Suprapubic skin (tissue), 4 donors: Measurements from ENCODE around the gene LMX1B. TPM values are rescaled to one million over a fixed set of nuclear protein-coding genes. Genes with fewer than 3 reads are reported as not detected.
"Not testable (repeated sequence)": the region's sequence is repeated elsewhere in the genome, so short reads cannot be mapped to it uniquely, and the experiment has no call there.

ENCODE experiments used
- DNase-seq, 2 donors: peaks; one replicate each; pipeline ENCODE4 v3.0.0-alpha.2; 2019; ENCODE audit warnings: low spot score in 2 of 2
- H3K27ac ChIP-seq: fragments of 200-600 bp; sonication (generic); one replicate; pipeline ENCODE4 v1.5.1; 2019
- H3K27me3 ChIP-seq: fragments of 200-600 bp; sonication (generic); one replicate; pipeline ENCODE4 v1.5.1; 2019
- H3K36me3 ChIP-seq: fragments of 200-600 bp; sonication (generic); one replicate; pipeline ENCODE4 v1.5.1; 2019
- H3K4me1 ChIP-seq: fragments of 200-600 bp; sonication (generic); one replicate; pipeline ENCODE4 v1.5.1; 2019
- H3K4me3 ChIP-seq: fragments of 200-600 bp; sonication (generic); one replicate; pipeline ENCODE4 v1.5.1; 2019; ENCODE audit warnings: mild to moderate bottlenecking
- H3K9me3 ChIP-seq: fragments of 200-600 bp; sonication (generic); one replicate; pipeline ENCODE4 v1.5.1; 2019
- EP300 ChIP-seq: sonication (generic); formaldehyde crosslinking; IDR thresholded peaks from one replicate; pipeline ENCODE4 v1.6.1; 2017; ENCODE audit warnings: antibody characterized with exemption
- POLR2A ChIP-seq, 2 donors: fragments of 450-650 bp; IDR thresholded peaks; one replicate each; pipeline ENCODE4 v1.6.1; 2017; ENCODE audit warnings: antibody characterized with exemption in 2 of 2, mild to moderate bottlenecking in 2 of 2, moderate library complexity in 2 of 2
- POLR2AphosphoS5 ChIP-seq, 3 donors: sonication (generic); formaldehyde crosslinking; IDR thresholded peaks; one replicate each; pipeline ENCODE4 v1.6.1; 2017; ENCODE audit warnings: antibody characterized with exemption in 3 of 3
- WGBS: methylation state at CpG from one replicate; pipeline ENCODE4 v1.1.5; 2018; 5-methylcytosine and 5-hydroxymethylcytosine counted together
- total RNA-seq, 4 donors: library from RNA; depleted of rRNA; stranded (reverse); fragments of >200 nt; gene quantifications; one replicate each; pipeline ENCODE4 v1.1.0, GENCODE V29; 2016
- TF ChIP-seq, protein P1 (sequence below), 2 donors: fragments of 200-600 bp in 1 of 2; fragments of 450-650 bp in 1 of 2; sonication (generic) in 1 of 2; IDR thresholded peaks; one replicate each; pipeline ENCODE4 v1.5.1; 2016 to 2019; ENCODE audit warnings: antibody characterized with exemption in 2 of 2, mild to moderate bottlenecking in 1 of 2, moderate library complexity in 1 of 2

The LMX1B gene
- total RNA-seq, 4 donors from 2014 or later = 2.4 to 7.8 (median 5.7) TPM

DNA sequence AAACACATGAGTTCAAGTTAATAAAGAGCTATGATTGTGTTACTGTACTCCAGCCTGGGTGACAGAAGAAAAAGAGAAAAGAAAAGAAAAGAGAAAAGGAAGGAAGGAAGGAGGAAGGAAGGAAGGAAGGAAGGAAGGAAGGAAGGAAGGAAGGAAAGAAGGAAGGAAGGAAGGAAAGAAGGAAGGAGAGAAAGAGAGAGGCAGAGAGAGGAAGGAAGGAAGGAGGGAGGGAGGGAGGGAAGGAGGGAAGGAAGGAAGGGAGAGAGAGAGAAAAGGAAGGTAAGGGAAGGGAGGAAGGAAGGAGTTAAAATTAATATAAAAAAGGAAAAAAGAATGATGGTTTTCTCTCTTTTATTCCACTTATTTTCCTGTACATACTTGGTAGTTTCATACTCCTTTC is 101.7 kb downstream of the LMX1B start:
- H3K27me3 ChIP-seq = peaks cover 8% of the 10 kb centered on the region

DNA sequence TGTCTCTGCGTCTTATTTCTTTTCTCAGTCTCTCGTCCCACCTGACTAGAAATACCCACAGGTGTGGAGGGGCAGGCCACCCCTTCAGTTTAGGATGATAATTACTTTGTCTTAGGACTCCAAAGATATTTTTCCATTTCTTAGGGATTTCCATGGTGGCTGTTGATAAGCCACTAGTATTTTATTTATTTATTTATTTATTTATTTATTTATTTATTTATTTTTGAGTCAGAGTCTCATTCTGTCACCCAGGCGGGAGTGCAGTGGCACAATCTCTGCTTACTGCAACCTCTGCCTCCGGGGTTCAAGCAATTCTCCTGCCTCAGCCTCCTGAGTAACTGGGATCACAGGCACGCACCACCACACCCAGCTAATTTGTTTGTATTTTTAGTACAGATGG is 103.7 kb downstream of the LMX1B start:
- WGBS = 91% methylated on average over 5 of the region's 5 CpGs
- peaks cover 29% of the 10 kb centered on the region for H3K4me1 ChIP-seq
- H3K27me3 ChIP-seq = peaks cover 19% of the 10 kb centered on the region
- not testable (repeated sequence) for H3K4me3 ChIP-seq, H3K27ac ChIP-seq, H3K36me3 ChIP-seq, H3K9me3 ChIP-seq, DNase-seq

More for the DNA sequence above, 101.7 kb downstream of the LMX1B start:
- no peak for DNase-seq
- no peak overlapping the region for H3K27ac ChIP-seq
- H3K9me3 ChIP-seq = no peaks in the 10 kb centered on the region
- no peak for TF ChIP-seq POLR2A (IDR thresholded peaks at IDR 0.05)
- TF ChIP-seq EP300 = no peak
- TF ChIP-seq, protein P1, sequence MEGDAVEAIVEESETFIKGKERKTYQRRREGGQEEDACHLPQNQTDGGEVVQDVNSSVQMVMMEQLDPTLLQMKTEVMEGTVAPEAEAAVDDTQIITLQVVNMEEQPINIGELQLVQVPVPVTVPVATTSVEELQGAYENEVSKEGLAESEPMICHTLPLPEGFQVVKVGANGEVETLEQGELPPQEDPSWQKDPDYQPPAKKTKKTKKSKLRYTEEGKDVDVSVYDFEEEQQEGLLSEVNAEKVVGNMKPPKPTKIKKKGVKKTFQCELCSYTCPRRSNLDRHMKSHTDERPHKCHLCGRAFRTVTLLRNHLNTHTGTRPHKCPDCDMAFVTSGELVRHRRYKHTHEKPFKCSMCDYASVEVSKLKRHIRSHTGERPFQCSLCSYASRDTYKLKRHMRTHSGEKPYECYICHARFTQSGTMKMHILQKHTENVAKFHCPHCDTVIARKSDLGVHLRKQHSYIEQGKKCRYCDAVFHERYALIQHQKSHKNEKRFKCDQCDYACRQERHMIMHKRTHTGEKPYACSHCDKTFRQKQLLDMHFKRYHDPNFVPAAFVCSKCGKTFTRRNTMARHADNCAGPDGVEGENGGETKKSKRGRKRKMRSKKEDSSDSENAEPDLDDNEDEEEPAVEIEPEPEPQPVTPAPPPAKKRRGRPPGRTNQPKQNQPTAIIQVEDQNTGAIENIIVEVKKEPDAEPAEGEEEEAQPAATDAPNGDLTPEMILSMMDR (IDR thresholded peaks at IDR 0.05) = no peak
- no peak for TF ChIP-seq POLR2AphosphoS5 (IDR thresholded peaks at IDR 0.05)
- H3K4me3 ChIP-seq = no peak overlapping the region
- H3K4me1 ChIP-seq = peaks cover 11% of the 10 kb centered on the region
- H3K36me3 ChIP-seq = no peaks in the 10 kb centered on the region

DNA sequence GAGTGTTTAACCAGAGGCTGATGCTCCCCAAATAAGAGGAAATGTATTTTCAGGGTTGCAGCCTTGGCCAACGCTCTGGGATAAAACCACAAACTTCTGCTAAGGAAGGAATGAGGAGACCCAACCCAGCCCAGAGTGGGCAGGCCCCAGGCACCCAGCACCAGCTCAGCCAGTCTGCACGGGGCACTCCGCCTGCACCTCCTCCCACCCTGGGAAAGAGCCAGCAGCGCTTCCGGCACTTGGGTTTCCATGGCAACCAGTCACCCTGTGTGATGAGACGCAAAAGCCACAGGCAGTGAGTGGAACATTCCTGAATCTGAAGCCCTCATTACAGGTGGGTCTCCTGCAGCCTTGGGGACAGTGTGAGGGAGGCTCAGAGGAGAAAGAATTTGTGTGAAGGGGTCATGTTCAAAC is 105.9 kb downstream of the LMX1B start:
- Histone ChIP-seq H3K36me3 (no peaks in the 10 kb centered on the region), H3K4me1 (peaks cover 42% of the 10 kb centered on the region), H3K4me3 (no peak overlapping the region), H3K27me3 (peaks cover 35% of the 10 kb centered on the region), H3K9me3 (no peaks in the 10 kb centered on the region), H3K27ac (peak overlapping the region; percentile 41)
- TF ChIP-seq, protein P1 (IDR thresholded peaks at IDR 0.05) = no peak
- TF ChIP-seq POLR2A (IDR thresholded peaks at IDR 0.05) (no peak), POLR2AphosphoS5 (IDR thresholded peaks at IDR 0.05) (no peak), EP300 (no peak)
- WGBS = 21% methylated on average over 3 of the region's 6 CpGs
- DNase-seq = peak in 1 of 2 donors; percentile 90

DNA sequence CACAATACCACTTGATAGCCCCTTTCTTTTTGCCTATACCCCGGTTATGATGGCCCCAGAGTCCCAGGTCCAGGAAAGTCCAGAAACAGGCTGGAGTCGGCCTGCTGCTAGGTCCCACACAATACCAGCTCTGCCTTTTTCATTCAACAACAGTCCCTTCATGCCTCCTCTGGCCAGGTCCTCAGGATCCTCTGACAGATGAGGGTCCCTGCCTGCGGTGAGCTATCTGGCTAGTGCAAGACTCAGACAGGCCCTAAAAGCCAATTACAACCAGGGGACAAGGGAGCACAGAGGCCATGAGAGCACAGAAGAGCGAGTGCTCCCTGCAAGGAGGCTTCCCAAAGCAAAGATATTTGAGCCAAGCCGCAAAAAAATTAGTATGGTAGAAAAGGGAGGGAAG is 106.3 kb downstream of the LMX1B start:
- Histone ChIP-seq H3K4me3 (no peak overlapping the region), H3K27ac (peak overlapping the region; percentile 41), H3K4me1 (peaks cover 42% of the 10 kb centered on the region), H3K9me3 (no peaks in the 10 kb centered on the region), H3K27me3 (peaks cover 35% of the 10 kb centered on the region), H3K36me3 (no peaks in the 10 kb centered on the region)
- DNase-seq = no peak
- TF ChIP-seq, protein P1 (IDR thresholded peaks at IDR 0.05) = no peak
- TF ChIP-seq POLR2AphosphoS5 (IDR thresholded peaks at IDR 0.05) (no peak), POLR2A (IDR thresholded peaks at IDR 0.05) (no peak), EP300 (no peak)
- 73% methylated on average over 5 of the region's 5 CpGs for WGBS

DNA sequence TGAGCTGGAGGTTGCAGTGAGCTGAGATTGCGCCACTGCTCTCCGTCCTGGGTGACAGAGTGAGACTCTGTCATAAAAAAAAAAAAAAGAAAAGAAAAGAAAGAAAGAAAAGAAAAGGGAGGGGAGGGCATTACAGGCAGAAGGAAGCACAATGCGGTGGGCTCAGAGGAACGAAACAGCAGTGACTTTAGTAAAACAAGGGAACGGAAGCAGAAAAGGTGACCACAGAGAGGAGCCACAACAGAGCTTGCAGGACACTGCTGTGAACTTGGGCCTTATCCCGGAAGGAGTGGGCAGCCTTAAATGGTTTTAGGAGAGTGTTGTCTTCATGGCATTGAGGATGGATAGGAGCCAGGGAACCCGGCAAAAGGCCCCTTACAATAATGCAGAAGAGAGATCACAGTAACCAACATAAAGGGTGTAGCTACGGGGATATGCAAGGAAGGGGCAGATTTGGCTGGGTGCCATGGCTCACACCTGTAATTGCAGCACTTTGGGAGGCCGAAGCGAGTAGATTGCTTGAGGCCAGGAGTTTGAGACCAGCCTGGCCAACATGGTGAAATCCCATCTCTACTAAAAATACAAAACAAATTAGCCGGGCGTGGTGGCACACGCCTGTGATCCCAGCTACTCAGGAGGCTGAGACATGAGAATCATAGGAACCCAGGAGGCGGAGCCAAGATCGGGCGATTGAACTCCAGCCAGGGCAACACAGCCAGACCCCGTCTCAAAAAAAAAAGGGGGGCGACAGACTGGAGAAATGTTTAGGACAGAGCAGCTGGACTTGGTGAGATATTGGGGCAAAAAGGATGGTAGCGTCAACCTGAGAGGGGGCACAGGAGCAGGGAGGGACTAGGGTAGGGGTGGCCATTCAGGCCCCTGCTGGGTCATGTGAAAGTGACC is 107.2 kb downstream of the LMX1B start:
- WGBS = 74% methylated on average over 19 of the region's 19 CpGs
- H3K4me3 ChIP-seq = no peak overlapping the region
- peak overlapping the region; percentile 74 for H3K27ac ChIP-seq

More for the DNA sequence above, 107.2 kb downstream of the LMX1B start:
- Histone ChIP-seq H3K4me1 (peaks cover 42% of the 10 kb centered on the region), H3K27me3 (peaks cover 35% of the 10 kb centered on the region), H3K9me3 (no peaks in the 10 kb centered on the region), H3K36me3 (no peaks in the 10 kb centered on the region)
- no peak for TF ChIP-seq POLR2A (IDR thresholded peaks at IDR 0.05)
- TF ChIP-seq, protein P1 (IDR thresholded peaks at IDR 0.05) = no peak
- no peak for TF ChIP-seq EP300
- no peak for TF ChIP-seq POLR2AphosphoS5 (IDR thresholded peaks at IDR 0.05)
- DNase-seq = no peak
